Measurements from ENCODE around the gene SLC38A4. TPM values are rescaled to one million over a fixed set of nuclear protein-coding genes. Genes with fewer than 3 reads are reported as not detected.

Gene SLC38A4
- total RNA-seq, 1 donor from 2014 or later: 1.9 TPM

- DNase-seq: no peak
- Histone ChIP-seq H3K27me3 (no peaks in the 10 kb centered on the region), H3K9me3 (no peaks in the 10 kb centered on the region), H3K4me3 (no peak overlapping the region), H3K36me3 (no peaks in the 10 kb centered on the region), H3K27ac (no peak overlapping the region), H3K4me1 (no peaks in the 10 kb centered on the region)
- intact Hi-C loops (cut with DNase I): no loop called here
- TF ChIP-seq CTCF (IDR thresholded peaks at IDR 0.05): no peak
- ATAC-seq: no peak
Observed at GRCh38 chr12:46785382-46785781, 40.4 kb downstream of the SLC38A4 start.

- ATAC-seq (no peak), DNase-seq (no peak)
- TF ChIP-seq CTCF (IDR thresholded peaks at IDR 0.05): no peak
- intact Hi-C loops (cut with DNase I): no loop called here
- Histone ChIP-seq H3K9me3 (no peaks in the 10 kb centered on the region), H3K27ac (no peak overlapping the region), H3K27me3 (no peaks in the 10 kb centered on the region), H3K36me3 (no peaks in the 10 kb centered on the region), H3K4me3 (no peak overlapping the region), H3K4me1 (no peaks in the 10 kb centered on the region)
Observed at GRCh38 chr12:46783871-46784270, 41.9 kb downstream of the SLC38A4 start.

GRCh38 chr12:46779879-46780278 is 45.9 kb downstream of the SLC38A4 start:
- Histone ChIP-seq H3K36me3 (no peaks in the 10 kb centered on the region), H3K27me3 (no peaks in the 10 kb centered on the region), H3K4me3 (no peak overlapping the region), H3K4me1 (no peaks in the 10 kb centered on the region), H3K27ac (no peak overlapping the region), H3K9me3 (no peaks in the 10 kb centered on the region)
- no peak for DNase-seq
- intact Hi-C loops (cut with DNase I): no loop called here
- no peak for ATAC-seq
- no peak for TF ChIP-seq CTCF (IDR thresholded peaks at IDR 0.05)

GRCh38 chr12:46779063-46779462 is 46.7 kb downstream of the SLC38A4 start:
- H3K27ac ChIP-seq: no peak overlapping the region
- intact Hi-C loops (cut with DNase I): no loop called here
- H3K9me3 ChIP-seq: no peaks in the 10 kb centered on the region
- TF ChIP-seq CTCF (IDR thresholded peaks at IDR 0.05): no peak
- ATAC-seq (no peak), DNase-seq (no peak)
- H3K4me1 ChIP-seq: no peaks in the 10 kb centered on the region
- H3K36me3 ChIP-seq: no peaks in the 10 kb centered on the region
- H3K4me3 ChIP-seq: no peak overlapping the region
- no peaks in the 10 kb centered on the region for H3K27me3 ChIP-seq

GRCh38 chr12:46778415-46778814 is 47.4 kb downstream of the SLC38A4 start:
- H3K27ac ChIP-seq: no peak overlapping the region
- intact Hi-C loops (cut with DNase I): no loop called here
- no peaks in the 10 kb centered on the region for H3K36me3 ChIP-seq
- TF ChIP-seq CTCF (IDR thresholded peaks at IDR 0.05): no peak
- no peaks in the 10 kb centered on the region for H3K9me3 ChIP-seq
- H3K4me1 ChIP-seq: no peaks in the 10 kb centered on the region
- H3K27me3 ChIP-seq: no peaks in the 10 kb centered on the region
- no peak overlapping the region for H3K4me3 ChIP-seq
- DNase-seq (no peak), ATAC-seq (no peak)

GRCh38 chr12:46777587-46777986 is 48.2 kb downstream of the SLC38A4 start:
- ATAC-seq: no peak

More at GRCh38 chr12:46777587-46777986, 48.2 kb downstream of the SLC38A4 start:
- Histone ChIP-seq H3K4me1 (no peaks in the 10 kb centered on the region), H3K27ac (no peak overlapping the region), H3K36me3 (no peaks in the 10 kb centered on the region), H3K9me3 (no peaks in the 10 kb centered on the region), H3K4me3 (no peak overlapping the region), H3K27me3 (no peaks in the 10 kb centered on the region)
- TF ChIP-seq CTCF (IDR thresholded peaks at IDR 0.05): no peak
- intact Hi-C loops (cut with DNase I): no loop called here
- no peak for DNase-seq

Data from upper lobe of right lung (tissue), 1 donor.